Neural cell (in vitro differentiated cells): ENCODE measurements around the gene CFAP210.

Source experiments
- EP300 ChIP-seq: fragments of 450-650 bp; conservative IDR thresholded peaks from 2 replicates; pipeline ENCODE4 v1.6.1; 2014; ENCODE audit warnings: antibody characterized with exemption, mild to moderate bottlenecking, moderate library complexity; ENCODE audit not compliant: poor library complexity, severe bottlenecking
- EZH2 ChIP-seq: fragments of 200-600, 300-800 bp; shearing (Covaris generic), sonication (generic); IDR thresholded peaks from 2 replicates; pipeline ENCODE4 v1.6.1; 2014; ENCODE audit warnings: antibody characterized with exemption, low read length, borderline replicate concordance, mild to moderate bottlenecking; ENCODE audit not compliant: insufficient read depth, poor library complexity, severe bottlenecking
- MXI1 ChIP-seq: fragments of 450-650 bp; conservative IDR thresholded peaks from 2 replicates; pipeline ENCODE4 v1.6.1; 2014; ENCODE audit warnings: antibody characterized with exemption, mild to moderate bottlenecking; ENCODE audit not compliant: poor library complexity, severe bottlenecking
- POLR2AphosphoS5 ChIP-seq: IDR thresholded peaks from 2 replicates; pipeline ENCODE4 v1.6.1; 2012
- RAD21 ChIP-seq: fragments of 450-650 bp; conservative IDR thresholded peaks from 2 replicates; pipeline ENCODE4 v1.6.1; 2014; ENCODE audit warnings: antibody characterized with exemption, mild to moderate bottlenecking, moderate library complexity
- SMC3 ChIP-seq: fragments of 450-650 bp; conservative IDR thresholded peaks from 2 replicates; pipeline ENCODE4 v1.6.1; 2014; ENCODE audit warnings: antibody characterized with exemption, mild to moderate bottlenecking, moderate library complexity; ENCODE audit not compliant: poor library complexity
- TAF1 ChIP-seq: IDR thresholded peaks from 2 replicates; pipeline ENCODE4 v1.6.1; 2012; ENCODE audit warnings: low read depth
- TF ChIP-seq, protein P1 (sequence below): fragments of 450-650 bp; IDR thresholded peaks from 2 replicates; pipeline ENCODE4 v1.5.1; 2014; ENCODE audit warnings: antibody characterized with exemption, mild to moderate bottlenecking, moderate library complexity; ENCODE audit not compliant: poor library complexity, severe bottlenecking
- TF ChIP-seq, protein P2 (sequence below): IDR thresholded peaks from 2 replicates; pipeline ENCODE4 v1.6.1; 2012; ENCODE audit warnings: borderline replicate concordance

DNA sequence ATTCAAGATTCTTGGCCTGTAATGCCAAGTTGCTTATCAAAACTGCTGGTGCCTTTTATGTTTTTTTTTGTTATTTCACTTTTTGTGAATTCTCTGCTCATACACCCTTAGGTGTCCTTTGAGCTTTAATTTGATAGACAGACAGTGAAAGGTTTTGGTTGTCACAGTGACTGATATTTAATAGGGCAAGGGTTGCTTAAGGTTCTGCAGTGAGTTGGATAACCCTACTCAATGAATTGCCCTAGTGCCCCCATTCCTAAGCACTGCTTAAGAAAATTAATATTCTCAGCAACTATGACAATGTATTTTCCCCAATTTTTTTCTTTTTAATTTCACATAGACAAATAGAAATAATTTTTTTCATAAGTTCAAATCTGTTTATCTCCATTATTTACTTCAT lies 94.6 kb downstream of the CFAP210 start:
- TF ChIP-seq EZH2 (no peak), EP300 (no peak), TAF1 (no peak), RAD21 (no peak), POLR2AphosphoS5 (no peak), MXI1 (no peak), SMC3 (no peak)
- TF ChIP-seq, protein P1, sequence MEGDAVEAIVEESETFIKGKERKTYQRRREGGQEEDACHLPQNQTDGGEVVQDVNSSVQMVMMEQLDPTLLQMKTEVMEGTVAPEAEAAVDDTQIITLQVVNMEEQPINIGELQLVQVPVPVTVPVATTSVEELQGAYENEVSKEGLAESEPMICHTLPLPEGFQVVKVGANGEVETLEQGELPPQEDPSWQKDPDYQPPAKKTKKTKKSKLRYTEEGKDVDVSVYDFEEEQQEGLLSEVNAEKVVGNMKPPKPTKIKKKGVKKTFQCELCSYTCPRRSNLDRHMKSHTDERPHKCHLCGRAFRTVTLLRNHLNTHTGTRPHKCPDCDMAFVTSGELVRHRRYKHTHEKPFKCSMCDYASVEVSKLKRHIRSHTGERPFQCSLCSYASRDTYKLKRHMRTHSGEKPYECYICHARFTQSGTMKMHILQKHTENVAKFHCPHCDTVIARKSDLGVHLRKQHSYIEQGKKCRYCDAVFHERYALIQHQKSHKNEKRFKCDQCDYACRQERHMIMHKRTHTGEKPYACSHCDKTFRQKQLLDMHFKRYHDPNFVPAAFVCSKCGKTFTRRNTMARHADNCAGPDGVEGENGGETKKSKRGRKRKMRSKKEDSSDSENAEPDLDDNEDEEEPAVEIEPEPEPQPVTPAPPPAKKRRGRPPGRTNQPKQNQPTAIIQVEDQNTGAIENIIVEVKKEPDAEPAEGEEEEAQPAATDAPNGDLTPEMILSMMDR = no peak
- TF ChIP-seq, protein P2, sequence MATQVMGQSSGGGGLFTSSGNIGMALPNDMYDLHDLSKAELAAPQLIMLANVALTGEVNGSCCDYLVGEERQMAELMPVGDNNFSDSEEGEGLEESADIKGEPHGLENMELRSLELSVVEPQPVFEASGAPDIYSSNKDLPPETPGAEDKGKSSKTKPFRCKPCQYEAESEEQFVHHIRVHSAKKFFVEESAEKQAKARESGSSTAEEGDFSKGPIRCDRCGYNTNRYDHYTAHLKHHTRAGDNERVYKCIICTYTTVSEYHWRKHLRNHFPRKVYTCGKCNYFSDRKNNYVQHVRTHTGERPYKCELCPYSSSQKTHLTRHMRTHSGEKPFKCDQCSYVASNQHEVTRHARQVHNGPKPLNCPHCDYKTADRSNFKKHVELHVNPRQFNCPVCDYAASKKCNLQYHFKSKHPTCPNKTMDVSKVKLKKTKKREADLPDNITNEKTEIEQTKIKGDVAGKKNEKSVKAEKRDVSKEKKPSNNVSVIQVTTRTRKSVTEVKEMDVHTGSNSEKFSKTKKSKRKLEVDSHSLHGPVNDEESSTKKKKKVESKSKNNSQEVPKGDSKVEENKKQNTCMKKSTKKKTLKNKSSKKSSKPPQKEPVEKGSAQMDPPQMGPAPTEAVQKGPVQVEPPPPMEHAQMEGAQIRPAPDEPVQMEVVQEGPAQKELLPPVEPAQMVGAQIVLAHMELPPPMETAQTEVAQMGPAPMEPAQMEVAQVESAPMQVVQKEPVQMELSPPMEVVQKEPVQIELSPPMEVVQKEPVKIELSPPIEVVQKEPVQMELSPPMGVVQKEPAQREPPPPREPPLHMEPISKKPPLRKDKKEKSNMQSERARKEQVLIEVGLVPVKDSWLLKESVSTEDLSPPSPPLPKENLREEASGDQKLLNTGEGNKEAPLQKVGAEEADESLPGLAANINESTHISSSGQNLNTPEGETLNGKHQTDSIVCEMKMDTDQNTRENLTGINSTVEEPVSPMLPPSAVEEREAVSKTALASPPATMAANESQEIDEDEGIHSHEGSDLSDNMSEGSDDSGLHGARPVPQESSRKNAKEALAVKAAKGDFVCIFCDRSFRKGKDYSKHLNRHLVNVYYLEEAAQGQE = no peak
